Measurements from ENCODE around the gene ASIC2. TPM values are rescaled to one million over a fixed set of nuclear protein-coding genes. Genes with fewer than 3 reads are reported as not detected.

Gene ASIC2
- total RNA-seq, 1 experiment from 2014 or later: not detected

GRCh38 chr17:33016920-33017319 lies 276.2 kb downstream of the ASIC2 start:
- ChIA-PET RAD21 (ENCODE audit: low non-redundant PET in 1 of 2, low total read pairs in 2 of 2, uncharacterized antibody in 2 of 2, unreplicated experiment in 2 of 2) (no interaction called here), CTCF (interaction anchor here (1.4 kb wide), 1 partner anchor 234 kb away, joined by 5 read pairs; no protein-coding TSS in a partner anchor), POLR2A (no interaction called here)
- Histone ChIP-seq H3K27me3 (ENCODE audit: insufficient read depth, low read length) (peaks cover 8% of the 10 kb centered on the region; the same call in 1 of the 2 replicates), H4K20me1 (ENCODE audit: insufficient read depth) (no peaks in the 10 kb centered on the region), H3K27ac (ENCODE audit: low read depth, low read length) (no peak overlapping the region), H3K9me2 (ENCODE audit: insufficient read depth) (no peaks in the 10 kb centered on the region), H3K4me2 (ENCODE audit: low read length) (no peak overlapping the region), H3K9me3 (ENCODE audit: control insufficient read depth in 1 of 2, insufficient read depth in 1 of 2, low read depth in 1 of 2, low read length in 2 of 2) (no peaks in the 10 kb centered on the region), H3K79me2 (ENCODE audit: insufficient read depth, low read length) (no peaks in the 10 kb centered on the region), H3K36me3 (ENCODE audit: control insufficient read depth in 1 of 2, insufficient read depth in 2 of 2, low read length in 2 of 2) (no peaks in the 10 kb centered on the region), H3K4me3 (replicated peaks in 1 of 2; ENCODE audit: low read depth in 1 of 2, low read length in 2 of 2) (no peak overlapping the region), H3K9ac (ENCODE audit: low read length) (no peak overlapping the region), H3K4me1 (ENCODE audit: control insufficient read depth in 1 of 2, insufficient read depth in 2 of 2, low read length in 2 of 2) (peaks cover 0 to 8% of the 10 kb centered on the region in 2 experiments; a peak in 1 of 4 replicates), H2AFZ (ENCODE audit: low read depth, low read length, poor library complexity, severe bottlenecking) (no peak overlapping the region)
- TF ChIP-seq CBX3 (IDR thresholded peaks at IDR 0.05; ENCODE audit: low read depth): no peak
- TF ChIP-seq EGR1 (IDR thresholded peaks at IDR 0.05; ENCODE audit: low read depth): no peak
- no peak for TF ChIP-seq JUND (IDR thresholded peaks at IDR 0.05)
- TF ChIP-seq ZNF274 (IDR thresholded peaks at IDR 0.05; ENCODE audit: low read depth, low read length): no peak
- TF ChIP-seq POLR2AphosphoS5 (IDR thresholded peaks at IDR 0.05; ENCODE audit: low read depth, low read length): no peak
- no peak for TF ChIP-seq YY1 (IDR thresholded peaks at IDR 0.05; ENCODE audit: extremely low read depth, insufficient replicate concordance, low read depth, low read length)
- no peak for TF ChIP-seq EZH2 (IDR thresholded peaks at IDR 0.05)
- TF ChIP-seq, protein P1, sequence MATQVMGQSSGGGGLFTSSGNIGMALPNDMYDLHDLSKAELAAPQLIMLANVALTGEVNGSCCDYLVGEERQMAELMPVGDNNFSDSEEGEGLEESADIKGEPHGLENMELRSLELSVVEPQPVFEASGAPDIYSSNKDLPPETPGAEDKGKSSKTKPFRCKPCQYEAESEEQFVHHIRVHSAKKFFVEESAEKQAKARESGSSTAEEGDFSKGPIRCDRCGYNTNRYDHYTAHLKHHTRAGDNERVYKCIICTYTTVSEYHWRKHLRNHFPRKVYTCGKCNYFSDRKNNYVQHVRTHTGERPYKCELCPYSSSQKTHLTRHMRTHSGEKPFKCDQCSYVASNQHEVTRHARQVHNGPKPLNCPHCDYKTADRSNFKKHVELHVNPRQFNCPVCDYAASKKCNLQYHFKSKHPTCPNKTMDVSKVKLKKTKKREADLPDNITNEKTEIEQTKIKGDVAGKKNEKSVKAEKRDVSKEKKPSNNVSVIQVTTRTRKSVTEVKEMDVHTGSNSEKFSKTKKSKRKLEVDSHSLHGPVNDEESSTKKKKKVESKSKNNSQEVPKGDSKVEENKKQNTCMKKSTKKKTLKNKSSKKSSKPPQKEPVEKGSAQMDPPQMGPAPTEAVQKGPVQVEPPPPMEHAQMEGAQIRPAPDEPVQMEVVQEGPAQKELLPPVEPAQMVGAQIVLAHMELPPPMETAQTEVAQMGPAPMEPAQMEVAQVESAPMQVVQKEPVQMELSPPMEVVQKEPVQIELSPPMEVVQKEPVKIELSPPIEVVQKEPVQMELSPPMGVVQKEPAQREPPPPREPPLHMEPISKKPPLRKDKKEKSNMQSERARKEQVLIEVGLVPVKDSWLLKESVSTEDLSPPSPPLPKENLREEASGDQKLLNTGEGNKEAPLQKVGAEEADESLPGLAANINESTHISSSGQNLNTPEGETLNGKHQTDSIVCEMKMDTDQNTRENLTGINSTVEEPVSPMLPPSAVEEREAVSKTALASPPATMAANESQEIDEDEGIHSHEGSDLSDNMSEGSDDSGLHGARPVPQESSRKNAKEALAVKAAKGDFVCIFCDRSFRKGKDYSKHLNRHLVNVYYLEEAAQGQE (IDR thresholded peaks at IDR 0.05; ENCODE audit: low read depth): no peak
- TF ChIP-seq, protein P2, sequence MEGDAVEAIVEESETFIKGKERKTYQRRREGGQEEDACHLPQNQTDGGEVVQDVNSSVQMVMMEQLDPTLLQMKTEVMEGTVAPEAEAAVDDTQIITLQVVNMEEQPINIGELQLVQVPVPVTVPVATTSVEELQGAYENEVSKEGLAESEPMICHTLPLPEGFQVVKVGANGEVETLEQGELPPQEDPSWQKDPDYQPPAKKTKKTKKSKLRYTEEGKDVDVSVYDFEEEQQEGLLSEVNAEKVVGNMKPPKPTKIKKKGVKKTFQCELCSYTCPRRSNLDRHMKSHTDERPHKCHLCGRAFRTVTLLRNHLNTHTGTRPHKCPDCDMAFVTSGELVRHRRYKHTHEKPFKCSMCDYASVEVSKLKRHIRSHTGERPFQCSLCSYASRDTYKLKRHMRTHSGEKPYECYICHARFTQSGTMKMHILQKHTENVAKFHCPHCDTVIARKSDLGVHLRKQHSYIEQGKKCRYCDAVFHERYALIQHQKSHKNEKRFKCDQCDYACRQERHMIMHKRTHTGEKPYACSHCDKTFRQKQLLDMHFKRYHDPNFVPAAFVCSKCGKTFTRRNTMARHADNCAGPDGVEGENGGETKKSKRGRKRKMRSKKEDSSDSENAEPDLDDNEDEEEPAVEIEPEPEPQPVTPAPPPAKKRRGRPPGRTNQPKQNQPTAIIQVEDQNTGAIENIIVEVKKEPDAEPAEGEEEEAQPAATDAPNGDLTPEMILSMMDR (IDR thresholded peaks at IDR 0.05 in 2 of 3, conservative IDR thresholded peaks at IDR 0.05 in 1 of 3; ENCODE audit: borderline replicate concordance in 1 of 3, insufficient read depth in 1 of 3, low read depth in 2 of 3, low read length in 2 of 3): no peak
- no peak for TF ChIP-seq SP1 (IDR thresholded peaks at IDR 0.05; ENCODE audit: low read depth)
- no peak for TF ChIP-seq FOSL1 (IDR thresholded peaks at IDR 0.05; ENCODE audit: low read depth)
- no peak for DNase-seq (ENCODE audit: low read depth, low spot score)
- intact Hi-C loops (cut with micrococcal nuclease): no loop called here
- no TSS peak for BruUV-seq (replicated peaks)
- ATAC-seq: no peak
